Measurements from ENCODE around the gene CFDP1. TPM values are rescaled to one million over a fixed set of nuclear protein-coding genes. Genes with fewer than 3 reads are reported as not detected.

The CFDP1 gene
- 10 to 100 TPM; 30.9 to 38.8 (median 32.6) TPM for polyA plus RNA-seq

GRCh38 chr16:75432828-75433731, at the start of gene CFDP1:
Gene CFDP1, minus strand, starts transcription at chr16:75433503. Its CDS starts 151 bp downstream, at chr16:75433352.
- peak; percentile 95 to 97 (median 96) for DNase-seq
- H3K27ac Mint-ChIP-seq: peak within 1 kb of the TSS; percentile 95 to 98 (median 96)
- H3K27me3 Mint-ChIP-seq (ENCODE audit: low read depth in 3 of 3): peaks cover 8 to 13% (median 13%) of the 10 kb centered on the region in 3 donors
- H3K9me3 Mint-ChIP-seq: no peaks in the 10 kb centered on the region
- peak within 1 kb of the TSS; percentile 89 to 95 (median 94) for H3K4me3 Mint-ChIP-seq
- no peaks in the 10 kb centered on the region for H3K36me3 Mint-ChIP-seq
- peaks cover 24 to 27% of the 10 kb centered on the region in 2 donors for H3K4me1 Mint-ChIP-seq

- no peak overlapping the region for H3K4me3 Mint-ChIP-seq
- H3K27ac Mint-ChIP-seq: no peak overlapping the region
- peaks cover 0 to 1% of the 10 kb centered on the region in 2 donors for H3K4me1 Mint-ChIP-seq
- H3K9me3 Mint-ChIP-seq: no peaks in the 10 kb centered on the region
- peaks cover 2 to 14% (median 6%) of the 10 kb centered on the region in 3 donors for H3K27me3 Mint-ChIP-seq (ENCODE audit: low read depth in 3 of 3)
- no peak for DNase-seq
- H3K36me3 Mint-ChIP-seq: no peaks in the 10 kb centered on the region
Observed at GRCh38 chr16:75482434-75483205, 49.3 kb upstream of the CFDP1 start.

- Mint-ChIP-seq H3K4me1 (peaks cover 0 to 1% of the 10 kb centered on the region in 2 donors), H3K36me3 (no peaks in the 10 kb centered on the region), H3K9me3 (no peaks in the 10 kb centered on the region), H3K27ac (no peak overlapping the region), H3K4me3 (no peak overlapping the region), H3K27me3 (ENCODE audit: low read depth in 3 of 3) (peaks cover 2 to 10% (median 4%) of the 10 kb centered on the region in 3 donors)
- no peak for DNase-seq
Observed at GRCh38 chr16:75481475-75481874, 48.2 kb upstream of the CFDP1 start.

GRCh38 chr16:75479421-75479990, 46.2 kb upstream of the CFDP1 start:
- Mint-ChIP-seq H3K4me3 (no peak overlapping the region), H3K27me3 (ENCODE audit: low read depth in 3 of 3) (peaks cover 2 to 5% (median 2%) of the 10 kb centered on the region in 3 donors), H3K9me3 (no peaks in the 10 kb centered on the region), H3K36me3 (no peaks in the 10 kb centered on the region), H3K27ac (no peak overlapping the region), H3K4me1 (no peaks in the 10 kb centered on the region)
- no peak for DNase-seq

GRCh38 chr16:75478480-75479345, 45.4 kb upstream of the CFDP1 start:
- no peaks in the 10 kb centered on the region for H3K4me1 Mint-ChIP-seq
- no peaks in the 10 kb centered on the region for H3K9me3 Mint-ChIP-seq
- H3K27me3 Mint-ChIP-seq (ENCODE audit: low read depth in 3 of 3): peaks cover 2 to 5% (median 2%) of the 10 kb centered on the region in 3 donors
- no peak overlapping the region for H3K27ac Mint-ChIP-seq
- no peaks in the 10 kb centered on the region for H3K36me3 Mint-ChIP-seq
- H3K4me3 Mint-ChIP-seq: no peak overlapping the region
- no peak for DNase-seq

- peaks cover 2 to 5% (median 3%) of the 10 kb centered on the region in 3 donors for H3K27me3 Mint-ChIP-seq (ENCODE audit: low read depth in 3 of 3)
- no peak overlapping the region for H3K27ac Mint-ChIP-seq
- no peak for DNase-seq
- H3K4me3 Mint-ChIP-seq: no peak overlapping the region
- H3K9me3 Mint-ChIP-seq: no peaks in the 10 kb centered on the region
- H3K36me3 Mint-ChIP-seq: no peaks in the 10 kb centered on the region
- no peaks in the 10 kb centered on the region for H3K4me1 Mint-ChIP-seq
Observed at GRCh38 chr16:75477680-75478473, 44.6 kb upstream of the CFDP1 start.

- H3K27me3 Mint-ChIP-seq (ENCODE audit: low read depth in 3 of 3): peaks cover 2 to 5% (median 3%) of the 10 kb centered on the region in 3 donors
- H3K36me3 Mint-ChIP-seq: no peaks in the 10 kb centered on the region
- no peak for DNase-seq
- H3K4me1 Mint-ChIP-seq: peaks cover 0 to 2% of the 10 kb centered on the region in 2 donors
- H3K4me3 Mint-ChIP-seq: no peak overlapping the region
- H3K9me3 Mint-ChIP-seq: no peaks in the 10 kb centered on the region
- H3K27ac Mint-ChIP-seq: no peak overlapping the region
Observed at GRCh38 chr16:75476817-75477216, 43.5 kb upstream of the CFDP1 start.

GRCh38 chr16:75475420-75475847, 42.1 kb upstream of the CFDP1 start:
- no peaks in the 10 kb centered on the region for H3K9me3 Mint-ChIP-seq
- no peaks in the 10 kb centered on the region for H3K36me3 Mint-ChIP-seq
- H3K27me3 Mint-ChIP-seq (ENCODE audit: low read depth in 3 of 3): peaks cover 0 to 3% (median 2%) of the 10 kb centered on the region in 3 donors
- no peak overlapping the region for H3K27ac Mint-ChIP-seq
- H3K4me3 Mint-ChIP-seq: no peak overlapping the region
- DNase-seq: no peak
- peaks cover 0 to 5% of the 10 kb centered on the region in 2 donors for H3K4me1 Mint-ChIP-seq

GRCh38 chr16:75472908-75473877, 39.9 kb upstream of the CFDP1 start:
- Mint-ChIP-seq H3K27me3 (ENCODE audit: low read depth in 3 of 3) (peaks cover 0 to 3% (median 0%) of the 10 kb centered on the region in 3 donors), H3K9me3 (no peaks in the 10 kb centered on the region), H3K4me3 (no peak overlapping the region), H3K4me1 (peaks cover 0 to 5% of the 10 kb centered on the region in 2 donors), H3K27ac (no peak overlapping the region), H3K36me3 (no peaks in the 10 kb centered on the region)
- no peak for DNase-seq

- H3K4me3 Mint-ChIP-seq: no peak overlapping the region
- no peaks in the 10 kb centered on the region for H3K9me3 Mint-ChIP-seq
- H3K27ac Mint-ChIP-seq: peak overlapping the region in 3 of 6 donors; percentile 0 to 66 (median 41)
- no peaks in the 10 kb centered on the region for H3K36me3 Mint-ChIP-seq
- DNase-seq: peak; percentile 23 to 37 (median 30)
- peaks cover 0 to 5% (median 0%) of the 10 kb centered on the region in 3 donors for H3K27me3 Mint-ChIP-seq (ENCODE audit: low read depth in 3 of 3)
- peaks cover 0 to 5% of the 10 kb centered on the region in 2 donors for H3K4me1 Mint-ChIP-seq
Observed at GRCh38 chr16:75471723-75472633, 38.7 kb upstream of the CFDP1 start.

- Mint-ChIP-seq H3K36me3 (no peaks in the 10 kb centered on the region), H3K27ac (no peak overlapping the region), H3K9me3 (no peaks in the 10 kb centered on the region), H3K4me3 (no peak overlapping the region), H3K27me3 (ENCODE audit: low read depth in 3 of 3) (peaks cover 8 to 12% (median 9%) of the 10 kb centered on the region in 3 donors), H3K4me1 (peaks cover 30 to 31% of the 10 kb centered on the region in 2 donors)
- DNase-seq: no peak
Observed at GRCh38 chr16:75466760-75467159, 33.5 kb upstream of the CFDP1 start.
